Measurements from ENCODE around the gene CDCA3. TPM values are rescaled to one million over a fixed set of nuclear protein-coding genes. Genes with fewer than 3 reads are reported as not detected.
"Not testable (repeated sequence)": the region's sequence is repeated elsewhere in the genome, so short reads cannot be mapped to it uniquely, and the experiment has no call there.

CDCA3 gene
- total and polyA plus RNA-seq, 2 experiments from 2014 or later: 47.4 to 75.6 TPM

GRCh38 chr12:6894321-6894720, 43.2 kb upstream of the CDCA3 start (continued):
- TF ChIP-seq, protein P1, sequence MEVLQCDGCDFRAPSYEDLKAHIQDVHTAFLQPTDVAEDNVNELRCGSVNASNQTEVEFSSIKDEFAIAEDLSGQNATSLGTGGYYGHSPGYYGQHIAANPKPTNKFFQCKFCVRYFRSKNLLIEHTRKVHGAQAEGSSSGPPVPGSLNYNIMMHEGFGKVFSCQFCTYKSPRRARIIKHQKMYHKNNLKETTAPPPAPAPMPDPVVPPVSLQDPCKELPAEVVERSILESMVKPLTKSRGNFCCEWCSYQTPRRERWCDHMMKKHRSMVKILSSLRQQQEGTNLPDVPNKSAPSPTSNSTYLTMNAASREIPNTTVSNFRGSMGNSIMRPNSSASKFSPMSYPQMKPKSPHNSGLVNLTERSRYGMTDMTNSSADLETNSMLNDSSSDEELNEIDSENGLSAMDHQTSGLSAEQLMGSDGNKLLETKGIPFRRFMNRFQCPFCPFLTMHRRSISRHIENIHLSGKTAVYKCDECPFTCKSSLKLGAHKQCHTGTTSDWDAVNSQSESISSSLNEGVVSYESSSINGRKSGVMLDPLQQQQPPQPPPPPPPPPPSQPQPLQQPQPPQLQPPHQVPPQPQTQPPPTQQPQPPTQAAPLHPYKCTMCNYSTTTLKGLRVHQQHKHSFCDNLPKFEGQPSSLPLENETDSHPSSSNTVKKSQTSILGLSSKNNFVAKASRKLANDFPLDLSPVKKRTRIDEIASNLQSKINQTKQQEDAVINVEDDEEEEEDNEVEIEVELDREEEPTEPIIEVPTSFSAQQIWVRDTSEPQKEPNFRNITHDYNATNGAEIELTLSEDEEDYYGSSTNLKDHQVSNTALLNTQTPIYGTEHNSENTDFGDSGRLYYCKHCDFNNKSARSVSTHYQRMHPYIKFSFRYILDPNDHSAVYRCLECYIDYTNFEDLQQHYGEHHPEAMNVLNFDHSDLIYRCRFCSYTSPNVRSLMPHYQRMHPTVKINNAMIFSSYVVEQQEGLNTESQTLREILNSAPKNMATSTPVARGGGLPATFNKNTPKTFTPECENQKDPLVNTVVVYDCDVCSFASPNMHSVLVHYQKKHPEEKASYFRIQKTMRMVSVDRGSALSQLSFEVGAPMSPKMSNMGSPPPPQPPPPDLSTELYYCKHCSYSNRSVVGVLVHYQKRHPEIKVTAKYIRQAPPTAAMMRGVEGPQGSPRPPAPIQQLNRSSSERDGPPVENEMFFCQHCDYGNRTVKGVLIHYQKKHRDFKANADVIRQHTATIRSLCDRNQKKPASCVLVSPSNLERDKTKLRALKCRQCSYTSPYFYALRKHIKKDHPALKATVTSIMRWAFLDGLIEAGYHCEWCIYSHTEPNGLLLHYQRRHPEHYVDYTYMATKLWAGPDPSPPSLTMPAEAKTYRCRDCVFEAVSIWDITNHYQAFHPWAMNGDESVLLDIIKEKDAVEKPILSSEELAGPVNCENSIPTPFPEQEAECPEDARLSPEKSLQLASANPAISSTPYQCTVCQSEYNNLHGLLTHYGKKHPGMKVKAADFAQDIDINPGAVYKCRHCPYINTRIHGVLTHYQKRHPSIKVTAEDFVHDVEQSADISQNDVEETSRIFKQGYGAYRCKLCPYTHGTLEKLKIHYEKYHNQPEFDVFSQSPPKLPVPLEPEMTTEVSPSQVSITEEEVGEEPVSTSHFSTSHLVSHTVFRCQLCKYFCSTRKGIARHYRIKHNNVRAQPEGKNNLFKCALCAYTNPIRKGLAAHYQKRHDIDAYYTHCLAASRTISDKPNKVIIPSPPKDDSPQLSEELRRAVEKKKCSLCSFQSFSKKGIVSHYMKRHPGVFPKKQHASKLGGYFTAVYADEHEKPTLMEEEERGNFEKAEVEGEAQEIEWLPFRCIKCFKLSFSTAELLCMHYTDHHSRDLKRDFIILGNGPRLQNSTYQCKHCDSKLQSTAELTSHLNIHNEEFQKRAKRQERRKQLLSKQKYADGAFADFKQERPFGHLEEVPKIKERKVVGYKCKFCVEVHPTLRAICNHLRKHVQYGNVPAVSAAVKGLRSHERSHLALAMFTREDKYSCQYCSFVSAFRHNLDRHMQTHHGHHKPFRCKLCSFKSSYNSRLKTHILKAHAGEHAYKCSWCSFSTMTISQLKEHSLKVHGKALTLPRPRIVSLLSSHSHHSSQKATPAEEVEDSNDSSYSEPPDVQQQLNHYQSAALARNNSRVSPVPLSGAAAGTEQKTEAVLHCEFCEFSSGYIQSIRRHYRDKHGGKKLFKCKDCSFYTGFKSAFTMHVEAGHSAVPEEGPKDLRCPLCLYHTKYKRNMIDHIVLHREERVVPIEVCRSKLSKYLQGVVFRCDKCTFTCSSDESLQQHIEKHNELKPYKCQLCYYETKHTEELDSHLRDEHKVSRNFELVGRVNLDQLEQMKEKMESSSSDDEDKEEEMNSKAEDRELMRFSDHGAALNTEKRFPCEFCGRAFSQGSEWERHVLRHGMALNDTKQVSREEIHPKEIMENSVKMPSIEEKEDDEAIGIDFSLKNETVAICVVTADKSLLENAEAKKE (CRISPR knock-in tag; IDR thresholded peaks at IDR 0.05): no peak
- TF ChIP-seq, protein P2, sequence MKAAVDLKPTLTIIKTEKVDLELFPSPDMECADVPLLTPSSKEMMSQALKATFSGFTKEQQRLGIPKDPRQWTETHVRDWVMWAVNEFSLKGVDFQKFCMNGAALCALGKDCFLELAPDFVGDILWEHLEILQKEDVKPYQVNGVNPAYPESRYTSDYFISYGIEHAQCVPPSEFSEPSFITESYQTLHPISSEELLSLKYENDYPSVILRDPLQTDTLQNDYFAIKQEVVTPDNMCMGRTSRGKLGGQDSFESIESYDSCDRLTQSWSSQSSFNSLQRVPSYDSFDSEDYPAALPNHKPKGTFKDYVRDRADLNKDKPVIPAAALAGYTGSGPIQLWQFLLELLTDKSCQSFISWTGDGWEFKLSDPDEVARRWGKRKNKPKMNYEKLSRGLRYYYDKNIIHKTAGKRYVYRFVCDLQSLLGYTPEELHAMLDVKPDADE (IDR thresholded peaks at IDR 0.05): no peak
- no peak for TF ChIP-seq STAT1 (IDR thresholded peaks at IDR 0.05; ENCODE audit: unreplicated experiment)
- no peak for TF ChIP-seq NANOG (IDR thresholded peaks at IDR 0.05; ENCODE audit: borderline replicate concordance)

DNA sequence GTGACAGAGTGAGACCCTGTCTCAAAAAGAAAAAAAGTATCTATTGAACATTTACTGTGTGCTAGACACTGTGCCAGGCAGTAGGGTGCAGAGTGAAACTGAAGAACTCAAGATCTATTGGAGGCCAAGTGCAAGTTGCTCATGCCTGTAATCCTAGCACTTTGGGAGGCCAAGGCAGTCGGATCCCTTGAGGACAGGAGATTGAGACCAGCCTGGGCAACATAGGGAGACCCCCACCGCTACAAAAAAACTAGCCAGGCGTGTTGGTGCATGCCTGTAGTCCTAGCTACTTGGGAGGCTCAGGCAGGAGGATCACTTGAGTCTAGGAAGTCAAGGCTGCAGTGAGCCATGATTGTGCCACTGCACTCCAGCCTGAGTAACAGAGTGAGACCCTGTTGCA, 41.6 kb upstream of the CDCA3 start:
- Histone ChIP-seq H3F3A (replicated peaks; ENCODE audit: low read depth) (peaks cover 26% of the 10 kb centered on the region), H3K4me1 (ENCODE audit: insufficient read depth) (peaks cover 15% of the 10 kb centered on the region)
- H3K79me2 ChIP-seq (replicated peaks; ENCODE audit: insufficient read depth); H3K9me3 Mint-ChIP-seq; H3K27ac ChIP-seq (ENCODE audit: low read depth); H3K27ac Mint-ChIP-seq; H3K9me2 ChIP-seq (ENCODE audit: insufficient read depth); H3K27me3 ChIP-seq (ENCODE audit: insufficient read depth); H3K36me3 Mint-ChIP-seq (ENCODE audit: low read depth); H3K4me2 ChIP-seq; DNase-seq (ENCODE audit: low spot score); H2AFZ ChIP-seq; H3K4me3 ChIP-seq; ATAC-seq; H3K36me3 ChIP-seq (ENCODE audit: insufficient read depth); H4K20me1 ChIP-seq (replicated peaks; ENCODE audit: insufficient read depth): not testable (repeated sequence)
- peaks cover 14% of the 10 kb centered on the region for H3K4me1 Mint-ChIP-seq
- 0 out of 3 replicates have a peak overlapping the region, but pooled peaks have one; percentile 23 for H3K4me3 Mint-ChIP-seq
- peaks cover 21% of the 10 kb centered on the region for H3K27me3 Mint-ChIP-seq (ENCODE audit: insufficient read depth, low read depth, poor library complexity)

Measured in GM23338 (cell line).